GM19463 (cell line): ENCODE results near the gene ZCCHC7.
A peak's percentile ranks its signal among the peaks of the same experiment; 100 is the strongest.
"Not testable (repeated sequence)": the region's sequence is repeated elsewhere in the genome, so short reads cannot be mapped to it uniquely, and the experiment has no call there.

ENCODE experiments used
- ATAC-seq: cut with Tn5 transposase; IDR thresholded peaks from one replicate; pipeline ENCODE4 v1.9.1; 2021; ENCODE audit warnings: mild to moderate bottlenecking, moderate library complexity; ENCODE audit not compliant: unreplicated experiment

Gene ZCCHC7

DNA sequence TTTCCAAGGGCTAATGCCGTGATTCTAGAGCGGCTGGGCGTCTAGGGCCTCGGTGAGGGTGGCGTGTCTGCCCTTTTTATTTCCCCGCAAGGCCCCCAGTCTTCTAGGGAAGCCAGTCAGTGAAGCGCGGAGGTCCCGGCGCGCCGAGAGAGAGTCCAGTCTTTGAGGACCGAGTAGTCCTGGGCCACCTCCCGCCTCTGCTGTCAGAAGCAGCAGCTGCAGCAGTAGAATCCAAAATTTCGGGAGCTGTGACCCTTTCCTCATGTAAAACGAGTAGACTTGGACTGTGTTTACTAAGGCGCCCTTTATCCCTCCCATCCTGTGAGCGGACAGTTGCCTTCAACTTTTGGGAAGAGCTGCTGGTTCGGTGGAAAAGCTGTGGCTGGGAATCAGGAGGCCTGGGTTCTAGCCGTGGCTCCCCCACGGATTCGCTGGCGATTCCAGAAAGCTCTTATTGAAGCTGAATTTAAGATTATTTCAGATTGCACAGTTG lies 515 bp downstream of the ZCCHC7 start:
- peak; percentile 10 for ATAC-seq

GRCh38 chr9:37121881-37122280 lies 1.5 kb downstream of the ZCCHC7 start:
- no peak for ATAC-seq

DNA sequence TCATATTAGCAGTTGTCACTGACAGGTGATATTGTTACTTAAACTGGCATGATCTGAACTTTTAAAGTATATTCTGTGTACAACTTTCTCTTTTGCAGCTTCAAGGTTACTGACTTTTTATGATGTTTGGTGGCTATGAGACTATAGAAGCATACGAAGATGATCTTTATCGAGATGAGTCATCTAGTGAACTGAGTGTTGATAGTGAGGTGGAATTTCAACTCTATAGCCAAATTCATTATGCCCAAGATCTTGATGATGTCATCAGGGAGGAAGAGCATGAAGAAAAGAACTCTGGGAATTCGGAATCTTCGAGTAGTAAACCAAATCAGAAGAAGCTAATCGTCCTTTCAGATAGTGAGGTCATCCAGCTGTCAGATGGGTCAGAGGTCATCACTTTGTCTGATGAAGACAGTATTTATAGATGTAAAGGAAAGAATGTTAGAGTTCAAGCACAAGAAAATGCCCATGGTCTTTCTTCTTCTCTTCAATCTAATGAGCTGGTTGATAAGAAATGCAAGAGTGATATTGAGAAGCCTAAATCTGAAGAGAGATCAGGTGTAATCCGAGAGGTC lies 5.9 kb downstream of the ZCCHC7 start:
- no peak for ATAC-seq

GRCh38 chr9:37127018-37127417 lies 6.6 kb downstream of the ZCCHC7 start:
- no peak for ATAC-seq

DNA sequence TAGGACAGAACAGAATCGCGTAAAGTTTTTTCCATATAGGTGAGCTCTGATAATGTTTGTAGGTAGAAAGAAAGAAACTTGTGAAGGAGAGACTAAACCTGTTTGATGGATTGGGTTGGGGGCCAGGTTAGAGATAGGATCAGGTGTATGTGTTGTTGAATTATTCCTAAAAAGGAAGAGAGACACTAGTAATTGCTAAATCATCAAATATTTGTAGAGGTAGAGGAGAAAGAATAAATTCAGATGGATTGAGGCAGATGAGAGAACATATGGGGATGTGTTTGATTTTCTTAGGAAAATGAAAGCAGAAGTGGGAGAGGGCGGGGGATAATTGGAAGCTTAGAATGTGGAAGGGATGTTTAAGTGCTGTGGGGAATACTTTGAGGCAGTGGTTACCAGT lies 7.7 kb downstream of the ZCCHC7 start:
- no peak for ATAC-seq

- ATAC-seq = no peak
These were observed 13.8 kb downstream of the ZCCHC7 start for GRCh38 chr9:37134166-37134565.

DNA sequence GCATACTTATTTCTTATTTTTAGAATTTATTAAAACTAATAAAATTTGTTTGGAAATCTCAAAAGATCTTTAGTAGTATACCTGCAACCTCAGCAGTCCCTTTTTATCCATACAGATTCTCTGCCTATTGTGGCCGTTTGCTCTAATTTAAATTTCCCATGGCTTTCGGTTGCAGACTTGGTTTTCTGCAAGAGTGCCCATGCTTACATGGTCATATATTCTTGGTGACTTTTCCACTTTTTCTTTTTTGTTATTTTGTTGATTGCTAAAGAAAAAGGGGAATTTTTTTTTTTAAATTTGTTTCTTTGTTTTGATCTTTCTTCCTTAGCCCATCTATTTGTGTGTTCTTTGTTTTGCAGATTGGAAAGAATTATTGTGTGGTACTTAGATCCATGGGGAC lies 20.6 kb downstream of the ZCCHC7 start:
- no peak for ATAC-seq

GRCh38 chr9:37144762-37145161 lies 24.4 kb downstream of the ZCCHC7 start:
- ATAC-seq = peak; percentile 72

DNA sequence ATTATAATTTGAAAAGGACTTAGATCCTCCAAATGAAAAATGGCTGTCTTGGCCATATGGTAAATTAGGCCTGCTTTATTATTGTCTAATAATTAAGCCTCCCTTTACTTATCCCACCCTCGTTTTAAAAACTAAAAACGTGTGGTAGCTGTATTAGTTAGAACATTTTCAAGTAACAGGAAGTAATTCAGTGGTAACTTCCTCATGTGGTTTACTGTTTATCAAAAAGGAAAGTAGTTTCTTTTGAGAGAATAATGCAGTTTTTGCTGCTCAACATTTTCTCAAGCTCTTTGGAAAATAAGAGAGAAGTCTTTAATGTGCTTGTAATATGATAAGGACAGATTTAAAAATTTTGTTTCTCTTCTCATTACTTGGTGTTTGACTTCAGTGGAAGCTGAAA lies 26.0 kb downstream of the ZCCHC7 start:
- peak; percentile 57 for ATAC-seq

DNA sequence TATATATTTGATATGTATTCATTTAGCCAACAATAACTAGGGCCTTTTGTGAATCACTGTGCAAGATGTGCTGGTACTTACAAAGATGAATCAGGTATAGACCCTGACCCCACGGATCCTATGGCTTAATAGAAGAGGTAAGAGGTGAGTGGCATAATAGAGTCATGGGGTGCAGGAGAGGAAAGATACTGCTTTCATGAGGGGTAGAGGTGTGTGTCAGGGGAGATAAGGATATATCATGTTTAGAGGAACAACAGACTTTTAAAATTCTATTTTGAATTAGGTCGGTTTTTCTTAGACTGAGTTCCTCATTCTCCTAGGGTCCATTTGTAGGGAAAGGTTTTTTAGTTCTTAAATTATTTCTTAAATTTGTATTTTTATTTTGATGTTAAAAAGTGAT lies 27.8 kb downstream of the ZCCHC7 start:
- no peak for ATAC-seq

DNA sequence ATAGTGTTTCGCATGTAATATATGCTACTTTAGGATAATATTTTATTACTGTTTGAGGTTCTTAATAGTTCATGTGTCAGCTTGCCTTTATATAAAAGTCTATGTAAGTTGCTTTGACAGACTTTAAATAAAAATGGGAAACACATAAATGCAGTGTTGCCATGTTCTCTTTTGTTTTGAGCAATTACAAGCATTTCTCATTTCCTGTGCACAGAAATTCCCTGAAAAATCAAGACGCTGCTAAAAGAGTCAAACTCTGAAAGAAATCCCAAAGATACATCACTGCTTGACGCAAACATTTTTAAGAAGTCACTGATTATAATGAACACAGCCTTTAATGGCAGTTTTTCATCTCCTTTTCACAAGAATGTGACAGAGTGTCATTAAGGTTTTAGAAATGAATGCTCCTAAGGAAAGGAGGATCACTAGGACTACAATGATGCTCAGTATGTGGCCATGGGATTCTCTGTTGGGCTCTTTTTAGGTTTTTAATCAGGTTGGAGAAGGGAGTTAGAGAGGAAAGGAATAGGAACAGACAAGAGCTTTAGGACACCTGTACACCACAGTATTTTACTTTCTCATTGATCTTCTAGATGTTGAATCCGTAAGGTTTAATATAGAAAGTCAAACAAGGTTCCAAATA lies 29.4 kb downstream of the ZCCHC7 start:
- ATAC-seq = no peak

GRCh38 chr9:37150415-37150814 lies 30.0 kb downstream of the ZCCHC7 start:
- no peak for ATAC-seq

GRCh38 chr9:37151812-37152211 lies 31.4 kb downstream of the ZCCHC7 start:
- ATAC-seq = no peak

DNA sequence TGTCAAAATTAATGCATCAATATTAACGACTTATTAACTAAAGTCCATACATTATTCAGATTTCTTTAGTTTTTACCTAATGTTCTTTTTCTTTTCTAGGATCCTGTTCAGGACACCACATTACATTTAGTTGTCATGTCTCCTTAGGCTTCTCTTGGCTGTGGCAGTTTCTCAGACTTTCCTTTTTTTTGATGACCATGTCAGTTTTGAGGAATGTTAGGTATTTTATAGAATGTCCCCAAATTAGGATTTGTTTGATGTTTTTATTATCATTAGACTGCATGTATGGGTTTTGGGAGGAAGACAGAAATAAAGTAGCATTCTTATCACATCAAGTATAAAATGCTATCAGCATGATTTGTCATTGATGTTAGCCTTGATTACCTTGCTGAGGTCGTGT lies 32.0 kb downstream of the ZCCHC7 start:
- no peak for ATAC-seq

- ATAC-seq = no peak
These were observed 35.2 kb downstream of the ZCCHC7 start for GRCh38 chr9:37155601-37156000.

- no peak for ATAC-seq
These were observed 35.8 kb downstream of the ZCCHC7 start for GRCh38 chr9:37156205-37156604.

GRCh38 chr9:37156781-37157356 lies 36.5 kb downstream of the ZCCHC7 start:
- ATAC-seq = no peak

GRCh38 chr9:37157726-37158377 lies 37.5 kb downstream of the ZCCHC7 start:
- no peak for ATAC-seq

DNA sequence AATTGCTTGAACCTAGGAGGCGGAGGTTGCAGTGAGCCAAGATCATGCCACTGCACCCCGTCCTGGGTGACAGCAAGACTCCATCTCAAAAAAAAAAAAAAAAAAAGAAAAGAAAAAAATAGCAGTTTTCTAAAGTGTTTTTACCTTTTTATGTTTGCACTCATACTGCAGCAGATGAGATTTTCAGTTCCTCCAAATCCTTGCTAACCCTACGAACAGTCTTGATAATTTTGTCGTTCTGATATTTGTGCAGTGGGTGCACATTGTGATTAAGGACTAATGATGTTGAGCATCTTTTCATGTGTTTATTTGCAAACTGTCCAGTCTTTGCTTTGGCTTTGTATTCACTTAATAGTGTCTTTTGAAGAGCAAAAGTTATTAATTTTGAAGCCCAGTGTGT lies 42.9 kb downstream of the ZCCHC7 start:
- ATAC-seq = no peak

- ATAC-seq = not testable (repeated sequence)
These were observed 44.0 kb downstream of the ZCCHC7 start for GRCh38 chr9:37164335-37164734.

DNA sequence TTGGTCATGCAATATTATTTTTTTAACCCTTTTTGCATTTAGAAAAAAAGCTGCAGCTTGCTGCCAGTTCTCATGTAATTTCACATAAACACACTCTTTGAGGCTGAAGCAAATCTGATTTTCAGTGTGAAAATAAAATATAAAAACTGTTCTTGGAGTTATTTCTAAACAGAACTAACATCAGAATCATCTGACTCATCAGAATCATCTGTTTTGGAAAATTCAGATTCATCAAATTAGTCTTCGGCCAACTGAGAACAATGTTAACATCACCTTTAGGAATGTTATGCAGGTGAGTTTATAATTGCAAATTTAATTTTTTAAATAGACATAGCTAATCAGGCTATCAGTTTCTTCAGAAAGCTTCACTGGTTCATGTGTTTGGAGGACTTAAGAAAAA lies 45.3 kb downstream of the ZCCHC7 start:
- ATAC-seq = no peak

GRCh38 chr9:37167456-37168047 lies 47.2 kb downstream of the ZCCHC7 start:
- no peak for ATAC-seq
